Measurements from ENCODE around the gene TATDN3.

The TATDN3 gene

DNA sequence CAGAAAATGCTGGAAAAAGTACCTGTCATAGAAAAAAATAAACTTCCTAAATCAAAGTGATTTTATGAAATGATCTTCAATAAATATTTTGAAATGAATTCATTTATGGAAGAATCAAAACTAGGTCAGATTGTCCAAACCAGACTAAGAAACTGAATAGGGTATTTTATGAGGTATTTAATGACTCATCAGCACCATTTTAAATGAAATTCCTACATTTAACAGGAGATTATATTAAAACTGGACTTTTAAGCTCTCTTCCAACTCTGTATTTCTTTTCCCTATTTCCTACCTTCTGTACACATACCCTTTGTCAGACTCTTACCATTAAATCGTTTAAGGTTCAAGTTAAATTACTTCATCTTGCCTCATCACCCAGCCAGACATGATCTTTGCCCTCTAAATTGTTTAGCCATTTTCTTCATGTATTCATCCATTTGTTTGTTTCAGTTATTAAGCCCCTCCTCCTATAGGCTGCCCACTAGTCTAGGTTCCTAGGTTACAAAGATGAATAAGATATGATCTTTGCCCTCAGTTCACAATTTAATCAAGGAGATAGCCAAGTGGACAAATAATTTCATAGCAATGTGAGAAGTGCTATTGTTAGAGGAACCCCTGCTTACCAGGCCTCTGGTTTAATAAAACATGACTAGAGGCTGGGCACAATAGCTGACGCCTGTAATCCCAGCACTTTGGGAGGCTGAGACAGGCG is 25.0 kb downstream of the TATDN3 start:
- TF ChIP-seq CTCF (IDR thresholded peaks at IDR 0.05; ENCODE audit: borderline replicate concordance, insufficient read depth, low read depth, low read length) = no peak
- no peak overlapping the region for H3K4me3 ChIP-seq (ENCODE audit: low read depth, low read length)

DNA sequence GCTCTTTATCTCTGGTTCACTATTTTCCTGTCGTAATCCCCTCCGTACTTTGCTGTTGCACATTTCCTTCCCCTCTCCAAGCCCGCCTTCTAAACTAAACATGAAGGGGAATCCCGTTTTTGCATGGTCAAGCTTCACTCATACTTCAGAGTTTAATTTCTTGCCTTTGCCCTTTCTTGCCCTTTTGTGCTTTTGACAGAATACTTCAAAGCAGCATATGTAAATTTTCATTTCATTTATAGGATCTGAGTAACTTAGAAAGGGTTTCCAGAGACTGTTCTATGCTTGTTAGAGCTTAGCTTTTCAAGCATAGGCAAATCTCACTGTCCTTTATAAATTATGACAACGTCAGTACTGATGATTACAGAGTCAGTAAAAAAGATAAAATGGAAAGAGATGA is 28.0 kb downstream of the TATDN3 start:
- TF ChIP-seq CTCF (IDR thresholded peaks at IDR 0.05; ENCODE audit: borderline replicate concordance, insufficient read depth, low read depth, low read length) = no peak
- H3K4me3 ChIP-seq (ENCODE audit: low read depth, low read length) = no peak overlapping the region

DNA sequence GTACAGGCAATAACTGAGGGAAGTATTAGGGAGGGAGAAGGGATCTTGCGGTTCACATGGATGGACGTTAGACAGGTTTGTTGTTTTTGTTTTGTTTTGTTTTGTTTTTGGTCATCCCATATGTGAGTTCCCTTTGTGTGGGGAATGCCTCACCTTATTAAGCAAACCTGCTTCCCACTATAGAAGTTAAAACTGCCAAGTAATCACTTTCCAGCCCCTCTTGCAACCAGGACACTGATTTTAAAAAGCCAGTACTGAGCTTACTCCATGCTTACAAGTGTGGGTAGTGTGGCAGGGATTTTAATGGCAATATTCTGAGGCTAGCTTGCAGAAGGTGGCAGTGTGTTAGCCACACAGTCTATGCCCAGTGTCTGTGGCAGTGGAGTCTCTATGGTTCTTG is 29.3 kb downstream of the TATDN3 start:
- no peak for TF ChIP-seq CTCF (IDR thresholded peaks at IDR 0.05; ENCODE audit: borderline replicate concordance, insufficient read depth, low read depth, low read length)
- H3K4me3 ChIP-seq (ENCODE audit: low read depth, low read length) = no peak overlapping the region

DNA sequence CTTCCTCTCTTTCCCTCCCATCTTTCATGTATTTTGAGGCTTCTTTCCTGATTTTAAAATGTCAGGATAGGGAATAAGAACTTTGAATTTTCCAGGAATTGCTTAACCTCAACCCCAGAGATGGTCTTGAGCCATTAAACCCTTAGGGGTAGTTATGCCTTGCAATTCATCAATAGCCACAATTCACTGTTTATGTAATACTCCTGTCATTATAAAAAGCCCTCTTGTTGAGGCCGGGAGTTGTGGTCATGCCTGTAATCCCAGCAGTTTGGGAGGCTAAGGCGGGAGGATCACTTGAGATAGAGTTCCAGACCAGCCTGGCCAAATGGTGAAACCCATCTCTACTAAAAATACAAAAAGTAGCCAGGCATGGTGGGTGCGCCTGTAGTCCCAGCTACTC is 31.3 kb downstream of the TATDN3 start:
- no peak overlapping the region for H3K4me3 ChIP-seq (ENCODE audit: low read depth, low read length)
- no peak for TF ChIP-seq CTCF (IDR thresholded peaks at IDR 0.05; ENCODE audit: borderline replicate concordance, insufficient read depth, low read depth, low read length)

DNA sequence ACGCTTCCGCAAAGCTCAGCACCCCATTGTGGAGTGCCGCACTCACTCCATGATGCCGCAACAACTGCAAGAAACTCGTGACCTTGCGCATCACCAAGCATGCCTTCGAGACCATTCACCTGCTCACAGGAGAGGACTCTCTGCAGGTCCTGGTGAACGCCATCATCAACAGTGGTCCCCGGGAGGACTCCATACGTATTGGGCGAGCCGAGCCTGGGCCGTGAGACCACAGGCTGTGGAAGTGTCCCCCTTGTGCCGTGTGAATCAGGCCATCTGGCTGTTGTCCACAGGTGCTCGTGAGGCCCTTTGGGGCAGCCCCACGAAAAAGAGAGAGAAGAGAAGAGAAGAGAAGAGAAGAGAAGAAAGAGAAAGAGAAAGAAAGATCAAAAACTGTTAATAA is 32.5 kb downstream of the TATDN3 start:
- TF ChIP-seq CTCF (IDR thresholded peaks at IDR 0.05; ENCODE audit: borderline replicate concordance, insufficient read depth, low read depth, low read length) = no peak
- H3K4me3 ChIP-seq (ENCODE audit: low read depth, low read length) = no peak overlapping the region

- TF ChIP-seq CTCF (IDR thresholded peaks at IDR 0.05; ENCODE audit: borderline replicate concordance, insufficient read depth, low read depth, low read length) = no peak
- H3K4me3 ChIP-seq (ENCODE audit: low read depth, low read length) = no peak overlapping the region
Observed at GRCh38 chr1:212825798-212826452, 34.2 kb downstream of the TATDN3 start.

DNA sequence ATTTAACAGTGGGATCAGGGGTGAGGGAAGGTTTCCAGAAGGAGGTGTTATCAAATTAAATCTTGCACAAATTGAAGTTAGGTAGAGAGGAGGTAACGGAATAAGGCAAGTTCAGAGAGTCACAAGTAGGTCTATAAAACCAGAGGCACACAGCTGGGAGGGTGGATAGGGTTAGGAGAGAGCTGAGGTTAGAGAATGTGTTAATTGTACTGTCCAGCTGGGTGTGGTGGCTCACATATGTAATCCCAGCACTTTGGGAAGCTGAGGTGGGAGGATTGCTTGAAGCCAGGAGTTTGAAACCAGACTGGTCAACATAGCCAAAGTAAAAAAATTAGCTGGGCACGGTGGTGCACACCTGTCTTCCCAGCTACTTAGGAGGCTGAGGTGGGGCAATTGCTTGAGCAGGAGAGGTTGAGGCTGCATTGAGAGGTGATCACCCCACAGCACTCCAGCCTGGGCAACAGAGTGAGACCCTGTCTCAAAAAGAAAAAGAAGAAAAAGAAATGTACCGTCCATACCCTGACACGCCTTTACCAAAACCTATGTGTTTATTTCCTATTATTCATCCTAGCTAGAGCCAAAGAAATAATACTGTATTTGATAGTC is 35.6 kb downstream of the TATDN3 start:
- H3K4me3 ChIP-seq (ENCODE audit: low read depth, low read length) = no peak overlapping the region
- TF ChIP-seq CTCF (IDR thresholded peaks at IDR 0.05; ENCODE audit: borderline replicate concordance, insufficient read depth, low read depth, low read length) = no peak

Measured in GM12875 (cell line).